OCI-LY1 (cell line): ENCODE measurements around the gene LRP5.

ENCODE experiments used
- EZH2 ChIP-seq: fragments of 200-600 bp; sonication (generic), shearing (Covaris generic); IDR thresholded peaks from 2 replicates; pipeline ENCODE4 v1.8.0; 2017; ENCODE audit warnings: borderline replicate concordance, mixed run types, mild to moderate bottlenecking, antibody characterized with exemption, low read length, moderate library complexity, mixed read lengths
- TF ChIP-seq, protein P1 (sequence below): fragments of 200-600 bp; sonication (generic), shearing (Covaris generic); IDR thresholded peaks from 2 replicates; pipeline ENCODE4 v1.5.1; 2017; ENCODE audit warnings: mild to moderate bottlenecking, antibody characterized with exemption, low read length, moderate library complexity, mixed read lengths

DNA sequence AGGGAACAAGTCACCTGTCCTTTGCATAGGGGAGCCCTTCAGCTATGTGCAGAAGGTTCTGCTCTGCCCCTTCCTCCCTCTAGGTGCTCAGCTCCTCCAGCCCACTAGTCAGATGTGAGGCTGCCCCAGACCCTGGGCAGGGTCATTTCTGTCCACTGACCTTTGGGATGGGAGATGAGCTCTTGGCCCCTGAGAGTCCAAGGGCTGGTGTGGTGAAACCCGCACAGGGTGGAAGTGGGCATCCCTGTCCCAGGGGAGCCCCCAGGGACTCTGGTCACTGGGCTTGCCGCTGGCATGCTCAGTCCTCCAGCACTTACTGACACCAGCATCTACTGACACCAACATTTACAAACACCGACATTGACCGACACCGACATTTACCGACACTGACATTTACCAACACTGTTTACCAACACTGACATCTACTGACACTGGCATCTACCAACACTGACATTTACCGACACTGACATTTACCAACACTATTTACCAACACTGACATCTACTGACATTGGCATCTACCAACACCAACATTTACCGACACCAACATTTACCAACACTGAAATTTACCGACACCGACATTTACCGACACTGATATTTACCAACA is 76.3 kb downstream of the LRP5 start:
- TF ChIP-seq, protein P1, sequence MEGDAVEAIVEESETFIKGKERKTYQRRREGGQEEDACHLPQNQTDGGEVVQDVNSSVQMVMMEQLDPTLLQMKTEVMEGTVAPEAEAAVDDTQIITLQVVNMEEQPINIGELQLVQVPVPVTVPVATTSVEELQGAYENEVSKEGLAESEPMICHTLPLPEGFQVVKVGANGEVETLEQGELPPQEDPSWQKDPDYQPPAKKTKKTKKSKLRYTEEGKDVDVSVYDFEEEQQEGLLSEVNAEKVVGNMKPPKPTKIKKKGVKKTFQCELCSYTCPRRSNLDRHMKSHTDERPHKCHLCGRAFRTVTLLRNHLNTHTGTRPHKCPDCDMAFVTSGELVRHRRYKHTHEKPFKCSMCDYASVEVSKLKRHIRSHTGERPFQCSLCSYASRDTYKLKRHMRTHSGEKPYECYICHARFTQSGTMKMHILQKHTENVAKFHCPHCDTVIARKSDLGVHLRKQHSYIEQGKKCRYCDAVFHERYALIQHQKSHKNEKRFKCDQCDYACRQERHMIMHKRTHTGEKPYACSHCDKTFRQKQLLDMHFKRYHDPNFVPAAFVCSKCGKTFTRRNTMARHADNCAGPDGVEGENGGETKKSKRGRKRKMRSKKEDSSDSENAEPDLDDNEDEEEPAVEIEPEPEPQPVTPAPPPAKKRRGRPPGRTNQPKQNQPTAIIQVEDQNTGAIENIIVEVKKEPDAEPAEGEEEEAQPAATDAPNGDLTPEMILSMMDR: no peak
- no peak for TF ChIP-seq EZH2
